Skin of body (tissue), 2 donors: Measurements from ENCODE around the gene HLA-DQB1. TPM values are rescaled to one million over a fixed set of nuclear protein-coding genes. Genes with fewer than 3 reads are reported as not detected.

ENCODE experiments used
- DNase-seq: peaks from one replicate; lab custom pipeline; 2025; lab: John Stamatoyannopoulos, UW
- total RNA-seq: library from RNA; depleted of rRNA; stranded (reverse); fragments of >200 nt; gene quantifications from one replicate; pipeline ENCODE4 v1.2.3, GENCODE V29; 2014

The HLA-DQB1 gene
- total RNA-seq, 1 donor from 2014 or later: 0.69 TPM

DNA sequence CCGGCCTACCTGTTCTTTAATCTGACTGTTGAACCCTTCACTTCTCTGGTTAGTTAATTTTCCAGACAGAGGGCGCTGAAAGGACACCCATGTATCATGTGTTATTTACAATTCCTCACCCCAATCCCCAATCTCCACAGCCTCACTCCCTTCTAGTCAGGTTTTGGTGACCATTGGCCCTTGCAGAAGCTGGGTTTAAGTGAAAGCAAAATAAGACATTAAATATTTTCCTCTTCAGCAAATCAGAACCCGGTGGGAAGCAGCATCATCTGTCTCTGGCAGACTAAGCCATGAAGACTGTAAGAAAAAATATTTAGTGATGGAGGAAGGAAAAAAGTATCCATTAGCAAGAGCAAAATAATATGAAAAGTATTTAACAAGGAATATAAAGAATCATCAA is 38.6 kb downstream of the HLA-DQB1 start:
- no peak for DNase-seq

GRCh38 chr6:32627249-32627648 is 39.2 kb downstream of the HLA-DQB1 start:
- no peak for DNase-seq

GRCh38 chr6:32625137-32625536 is 41.3 kb downstream of the HLA-DQB1 start:
- DNase-seq: no peak

- DNase-seq: no peak
These were observed 41.9 kb downstream of the HLA-DQB1 start for GRCh38 chr6:32624565-32624964.

GRCh38 chr6:32623693-32624092 is 42.8 kb downstream of the HLA-DQB1 start:
- DNase-seq: no peak

DNA sequence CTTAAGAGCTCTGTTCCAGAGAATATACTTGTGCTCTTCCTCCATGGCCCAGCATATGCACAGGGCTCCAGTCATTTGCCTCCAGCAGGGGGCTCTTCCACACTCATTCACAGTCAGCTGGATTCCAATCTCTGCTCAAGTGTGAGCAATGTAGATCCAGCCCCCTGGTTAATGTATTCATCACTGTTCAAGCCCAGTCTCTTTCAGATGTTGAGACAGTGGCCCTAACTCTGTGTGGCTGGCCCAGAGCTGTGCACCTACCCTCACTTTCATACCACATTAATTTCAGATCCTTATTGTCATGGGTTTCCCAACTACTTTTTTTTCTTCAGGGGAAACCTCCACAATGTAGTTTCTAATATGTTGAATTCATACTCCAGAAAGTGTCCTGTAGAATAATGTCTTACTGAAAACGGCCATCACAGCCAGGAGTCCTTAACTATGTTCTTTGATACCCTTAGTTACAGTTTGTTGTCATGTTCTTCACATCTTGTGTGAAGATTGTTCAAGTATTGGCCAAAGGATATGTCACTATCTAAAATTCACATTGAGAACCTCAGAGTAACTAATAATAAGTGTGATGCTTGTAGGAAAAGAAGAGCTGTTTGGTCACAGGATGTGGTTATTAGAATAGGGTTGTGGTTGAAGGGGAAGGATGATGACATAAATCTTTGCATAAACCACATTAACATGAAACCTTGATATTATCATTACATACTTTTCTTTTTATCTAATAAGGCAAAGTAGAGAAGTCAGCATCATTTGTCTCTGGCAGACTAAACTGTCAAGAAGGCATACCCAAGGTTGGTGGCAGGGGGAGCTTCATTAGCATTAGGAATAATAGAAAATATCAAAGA is 43.7 kb downstream of the HLA-DQB1 start:
- DNase-seq: no peak

GRCh38 chr6:32621372-32621771 is 45.1 kb downstream of the HLA-DQB1 start:
- DNase-seq: no peak

GRCh38 chr6:32617751-32618150 is 48.7 kb downstream of the HLA-DQB1 start:
- no peak for DNase-seq

- no peak for DNase-seq
These were observed 50.4 kb downstream of the HLA-DQB1 start for GRCh38 chr6:32615885-32616532.

DNA sequence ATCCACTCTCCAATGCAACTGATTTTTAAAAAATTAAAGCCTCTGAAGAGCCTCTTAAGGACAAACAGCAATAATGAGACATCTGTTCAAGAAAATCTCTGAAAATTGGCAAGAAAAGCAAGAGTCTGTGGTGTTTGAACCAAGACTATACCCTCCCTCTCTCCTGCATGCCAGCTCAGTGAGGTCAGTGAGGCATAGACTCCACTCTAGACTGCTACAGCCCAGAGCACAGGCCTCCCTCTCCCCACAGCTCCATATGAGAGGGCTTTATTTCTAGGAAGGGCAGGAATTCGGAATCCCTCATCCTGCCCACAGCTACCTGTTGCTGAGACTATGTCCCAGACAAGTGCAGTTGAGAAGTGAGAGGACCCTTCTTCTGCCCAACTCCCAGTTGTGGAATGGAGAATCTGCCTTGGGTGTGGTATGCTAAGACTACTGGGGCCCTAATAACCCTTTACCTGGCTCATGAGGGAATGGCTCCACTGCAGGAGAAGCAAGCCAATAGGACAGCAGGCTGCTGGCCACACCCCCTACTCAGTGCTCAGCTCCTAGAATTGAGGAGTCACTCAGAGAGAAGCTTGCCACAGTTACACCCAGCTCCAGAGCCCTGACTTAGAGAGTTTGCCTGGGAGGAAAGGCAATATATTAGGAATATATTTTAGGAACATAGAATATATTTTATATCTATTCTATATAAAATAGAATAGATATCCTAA is 51.9 kb downstream of the HLA-DQB1 start:
- DNase-seq: no peak

- DNase-seq: no peak
These were observed 53.0 kb downstream of the HLA-DQB1 start for GRCh38 chr6:32613475-32613874.

GRCh38 chr6:32610682-32611296 is 55.7 kb downstream of the HLA-DQB1 start:
- DNase-seq: no peak

DNA sequence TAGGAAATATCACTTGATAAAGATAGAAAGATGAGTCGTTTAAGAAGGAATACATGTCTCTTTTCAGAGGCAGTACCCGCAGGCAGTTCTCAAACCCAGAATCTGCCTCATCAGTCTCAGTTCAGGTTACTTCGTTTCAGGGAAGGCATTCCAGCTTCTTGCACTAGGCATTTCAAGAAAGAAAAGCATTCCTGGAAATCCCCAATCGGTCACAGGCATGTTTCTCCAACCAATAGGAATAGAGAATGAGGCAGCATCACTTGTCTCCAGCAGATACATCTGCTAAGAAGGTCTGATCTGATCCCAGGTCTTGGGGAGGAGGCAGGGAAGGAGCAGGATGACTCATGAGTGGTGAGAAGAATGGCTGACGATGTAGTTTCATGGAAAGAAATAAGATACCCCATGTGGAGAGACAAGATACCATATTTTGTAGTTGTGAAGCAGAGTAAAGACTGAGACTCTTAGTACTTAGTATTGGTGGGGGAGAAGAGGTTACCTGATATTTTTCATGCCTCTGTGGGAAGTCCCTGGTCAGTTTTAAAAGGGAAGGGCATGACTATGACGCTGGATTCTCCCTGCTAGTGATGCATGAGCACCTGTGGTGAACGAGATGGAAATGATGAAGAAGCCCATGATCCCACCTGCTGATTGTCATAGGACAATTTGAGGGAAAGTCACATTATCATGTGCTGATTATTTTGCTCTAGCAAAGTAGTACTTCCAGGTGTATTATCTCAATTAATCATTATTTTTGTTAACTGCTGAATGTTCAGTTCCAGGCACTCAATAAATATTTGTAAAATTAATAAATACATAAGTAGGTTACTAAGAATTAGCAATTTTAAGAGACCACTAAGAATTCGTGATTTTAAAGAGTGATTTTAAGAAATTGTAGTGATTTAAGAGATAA is 56.5 kb downstream of the HLA-DQB1 start:
- peak; percentile 59 for DNase-seq

Other genes with a start within 250 kb of the HLA-DQB1 start
- 92.8 TPM for gene HLA-DRA, start 226.8 kb downstream of the HLA-DQB1 start, total RNA-seq
- 0.79 TPM for gene HLA-DRB5, start 136.4 kb downstream of the HLA-DQB1 start, total RNA-seq
- gene HLA-DRB1, start 76.8 kb downstream of the HLA-DQB1 start, total RNA-seq: 20.7 TPM
- gene HLA-DQA1, start 29.3 kb downstream of the HLA-DQB1 start, total RNA-seq: 3.2 TPM
- gene HLA-DQA2, start 74.7 kb upstream of the HLA-DQB1 start, total RNA-seq: 0.99 TPM
- gene HLA-DQB2, start 96.9 kb upstream of the HLA-DQB1 start, total RNA-seq: 6.4 TPM
- gene HLA-DOB, start 150.3 kb upstream of the HLA-DQB1 start, total RNA-seq: 0.69 TPM
- gene TAP2, start 172.1 kb upstream of the HLA-DQB1 start, total RNA-seq: 11.0 TPM
- gene PSMB8, start 177.4 kb upstream of the HLA-DQB1 start, total RNA-seq: 15.7 TPM
- gene TAP1, start 187.0 kb upstream of the HLA-DQB1 start, total RNA-seq: 17.4 TPM
- 7.3 TPM for gene PSMB9, start 187.5 kb upstream of the HLA-DQB1 start, total RNA-seq